ENCODE results near the gene EPB41. TPM values are rescaled to one million over a fixed set of nuclear protein-coding genes. Genes with fewer than 3 reads are reported as not detected.

Gene EPB41
- total and polyA plus RNA-seq, 2 of the 4 experiments (the other 2 are of a cell fraction), result 4.6 to 10.0 TPM

GRCh38 chr1:28893403-28894102 is 20.8 kb upstream of the EPB41 start:
- intact Hi-C loops (cut with micrococcal nuclease), result no loop called here
- Histone ChIP-seq H3K4me2 (ENCODE audit: low read depth, low read length) (no peak overlapping the region), H3K18ac (ENCODE audit: low read depth, low read length) (no peak overlapping the region), H3K14ac (replicated peaks; ENCODE audit: low read depth, low read length) (no peak overlapping the region), H3K27ac (ENCODE audit: insufficient read depth, low read length) (no peak overlapping the region), H3K56ac (ENCODE audit: extremely low read depth, insufficient read depth, low read length) (no peak overlapping the region), H2BK15ac (ENCODE audit: low read depth, low read length) (no peak overlapping the region), H2AK5ac (ENCODE audit: low read depth, low read length) (no peak overlapping the region), H3K27me3 (ENCODE audit: control insufficient read depth, insufficient read depth, low read length) (no peaks in the 10 kb centered on the region; the same call in 1 of the 2 replicates), H4K5ac (ENCODE audit: low read depth, low read length) (no peak overlapping the region), H2AFZ (replicated peaks; ENCODE audit: low read length, poor library complexity) (no peak overlapping the region), H3K36me3 (ENCODE audit: control insufficient read depth, insufficient read depth, low read length) (no peaks in the 10 kb centered on the region), H3K4ac (ENCODE audit: low read depth, low read length) (no peak overlapping the region), H4K8ac (ENCODE audit: low read depth in 2 of 2, low read length in 2 of 2) (no peak overlapping the region), H2BK120ac (ENCODE audit: low read depth, low read length) (no peak overlapping the region), H3K4me3 (ENCODE audit: insufficient read depth, low read depth, low read length) (no peak overlapping the region), H3K9ac (ENCODE audit: low read depth, low read length) (no peak overlapping the region), H3K4me1 (ENCODE audit: control insufficient read depth, insufficient read depth, low read length) (no peaks in the 10 kb centered on the region), H3K9me3 (ENCODE audit: control insufficient read depth, insufficient read depth, low read length) (no peaks in the 10 kb centered on the region), H2BK5ac (ENCODE audit: low read depth, low read length, poor library complexity, severe bottlenecking) (no peak overlapping the region), H2BK20ac (ENCODE audit: low read depth, low read length) (no peak overlapping the region), H4K20me1 (ENCODE audit: insufficient read depth, low read length) (no peaks in the 10 kb centered on the region), H2AK9ac (replicated peaks; ENCODE audit: low read depth, low read length, poor library complexity) (no peak overlapping the region), H3K79me1 (ENCODE audit: low read depth in 1 of 2, low read length in 2 of 2) (no peaks in the 10 kb centered on the region), H3K9me1 (ENCODE audit: insufficient read depth, low read length) (peaks cover 3% of the 10 kb centered on the region; the same call in 1 of the 2 replicates), H3K23ac (ENCODE audit: low read depth, low read length) (no peak overlapping the region), H4K91ac (ENCODE audit: insufficient read depth, low read depth, low read length) (no peak overlapping the region)
- TF ChIP-seq RCOR1 (IDR thresholded peaks at IDR 0.05; ENCODE audit: insufficient replicate concordance, low read length) (no peak), MAZ (IDR thresholded peaks at IDR 0.05; ENCODE audit: borderline replicate concordance, low read depth, low read length) (no peak), FOS (IDR thresholded peaks at IDR 0.05; ENCODE audit: low read depth, low read length) (no peak), RFX5 (IDR thresholded peaks at IDR 0.05; ENCODE audit: low read depth, low read length) (no peak), CHD1 (IDR thresholded peaks at IDR 0.05; ENCODE audit: low read depth, low read length) (no peak), RAD21 (IDR thresholded peaks at IDR 0.05; ENCODE audit: low read length) (peak; percentile 44), SMC3 (IDR thresholded peaks at IDR 0.05; ENCODE audit: low read depth, low read length) (peak; percentile 56), BHLHE40 (IDR thresholded peaks at IDR 0.05; ENCODE audit: low read depth, low read length) (no peak), CEBPB (IDR thresholded peaks at IDR 0.05; ENCODE audit: low read depth, low read length) (no peak), USF2 (IDR thresholded peaks at IDR 0.05; ENCODE audit: low read depth, low read length) (no peak), NFE2L2 (IDR thresholded peaks at IDR 0.05; ENCODE audit: low read depth, low read length) (no peak), MAFK (IDR thresholded peaks at IDR 0.05; ENCODE audit: low read depth, low read length) (no peak), CTCF (conservative IDR thresholded peaks at IDR 0.05; ENCODE audit: low read depth, low read length) (peak; percentile 43)
- in situ Hi-C loops (cut with MboI; ENCODE audit: low sequenced_read_pairs), result loop anchor here (10.0 kb wide), 1 partner anchor 1811 kb away; no protein-coding TSS in a partner anchor
- dilution Hi-C loops (cut with HindIII; ENCODE audit: low sequenced_read_pairs, unreplicated experiment), result no loop called here
- DNase-seq (peak; percentile 12), ATAC-seq (ENCODE audit: low read depth) (peak; percentile 54)
- CTCF ChIA-PET, result interaction anchor here (0.6 to 1.6 kb wide), 2 partner anchors 12 to 141 kb away, joined by 3 to 5 read pairs; no protein-coding TSS in a partner anchor
- no TSS peak for BruUV-seq (replicated peaks)
- 33% methylated on average over 1 of the region's 8 CpGs; no CpG with 5 or more reads in 1 of the 2 experiments for WGBS, 2 experiments (ENCODE audit: extremely low coverage in 2 of 2, insufficient read length in 1 of 2)
- POLR2A ChIA-PET (ENCODE audit: unreplicated experiment), result no interaction called here

Data from IMR-90 (cell line).